ENCODE data around the gene C16orf74. TPM values are rescaled to one million over a fixed set of nuclear protein-coding genes. Genes with fewer than 3 reads are reported as not detected.

The C16orf74 gene
- total and polyA plus RNA-seq, 2 of the 13 experiments (the other 11 are each of a cell fraction or from before 2014, with no cell fraction given): 0.13 to 0.29 TPM

- TF ChIP-seq ZNF431 (CRISPR knock-in tag; IDR thresholded peaks at IDR 0.05; ENCODE audit: borderline replicate concordance, low read depth) (0 out of 2 replicates have a peak, but pooled peaks have one; percentile 24), HNF4G (IDR thresholded peaks at IDR 0.05; ENCODE audit: borderline replicate concordance, low read depth, low read length) (no peak), HNF4G (CRISPR knock-in tag; IDR thresholded peaks at IDR 0.05; ENCODE audit: borderline replicate concordance, low read depth) (0 out of 2 replicates have a peak, but pooled peaks have one; percentile 14), SNAPC2 (CRISPR knock-in tag; IDR thresholded peaks at IDR 0.05) (no peak), ZFP37 (CRISPR knock-in tag; IDR thresholded peaks at IDR 0.05; ENCODE audit: borderline replicate concordance) (no peak), ZNF333 (CRISPR knock-in tag; IDR thresholded peaks at IDR 0.05; ENCODE audit: borderline replicate concordance) (no peak), ZNF775 (CRISPR knock-in tag; IDR thresholded peaks at IDR 0.05; ENCODE audit: borderline replicate concordance) (no peak), GFI1 (CRISPR knock-in tag; IDR thresholded peaks at IDR 0.05; ENCODE audit: borderline replicate concordance) (no peak), ZKSCAN1 (IDR thresholded peaks at IDR 0.05; ENCODE audit: low read length) (no peak), E2F1 (CRISPR knock-in tag; IDR thresholded peaks at IDR 0.05) (no peak), MYNN (CRISPR knock-in tag; IDR thresholded peaks at IDR 0.05; ENCODE audit: low read depth) (0 out of 2 replicates have a peak, but pooled peaks have one; percentile 26), POLR2A (IDR thresholded peaks at IDR 0.05; ENCODE audit: insufficient read depth in 1 of 2, low read depth in 2 of 2, low read length in 2 of 2) (no peak), ZNF629 (CRISPR knock-in tag; conservative IDR thresholded peaks at IDR 0.05) (no peak), HNF1A (IDR thresholded peaks at IDR 0.05; ENCODE audit: low read depth) (no peak), HNF1A (CRISPR knock-in tag; IDR thresholded peaks at IDR 0.05; ENCODE audit: borderline replicate concordance) (no peak), ZNF337 (CRISPR knock-in tag; IDR thresholded peaks at IDR 0.05; ENCODE audit: borderline replicate concordance, low read depth) (no peak), PRMT3 (CRISPR knock-in tag; IDR thresholded peaks at IDR 0.05; ENCODE audit: borderline replicate concordance, low read depth) (0 out of 2 replicates have a peak, but pooled peaks have one; percentile 21), ZBTB3 (CRISPR knock-in tag; IDR thresholded peaks at IDR 0.05; ENCODE audit: borderline replicate concordance, low read depth) (0 out of 2 replicates have a peak, but pooled peaks have one; percentile 21), ATF7-NPFF (CRISPR knock-in tag; IDR thresholded peaks at IDR 0.05; ENCODE audit: low read depth) (peak; percentile 49; the same call in 1 of the 2 replicates), ZNF770 (CRISPR knock-in tag; IDR thresholded peaks at IDR 0.05) (0 out of 2 replicates have a peak, but pooled peaks have one; percentile 2)
- TF ChIP-seq, protein P1, sequence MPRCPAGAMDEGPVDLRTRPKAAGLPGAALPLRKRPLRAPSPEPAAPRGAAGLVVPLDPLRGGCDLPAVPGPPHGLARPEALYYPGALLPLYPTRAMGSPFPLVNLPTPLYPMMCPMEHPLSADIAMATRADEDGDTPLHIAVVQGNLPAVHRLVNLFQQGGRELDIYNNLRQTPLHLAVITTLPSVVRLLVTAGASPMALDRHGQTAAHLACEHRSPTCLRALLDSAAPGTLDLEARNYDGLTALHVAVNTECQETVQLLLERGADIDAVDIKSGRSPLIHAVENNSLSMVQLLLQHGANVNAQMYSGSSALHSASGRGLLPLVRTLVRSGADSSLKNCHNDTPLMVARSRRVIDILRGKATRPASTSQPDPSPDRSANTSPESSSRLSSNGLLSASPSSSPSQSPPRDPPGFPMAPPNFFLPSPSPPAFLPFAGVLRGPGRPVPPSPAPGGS (CRISPR knock-in tag; IDR thresholded peaks at IDR 0.05): 0 out of 2 replicates have a peak, but pooled peaks have one; percentile 76
Observed at GRCh38 chr16:85798901-85799496, 48.1 kb upstream of the C16orf74 start (continued).
